CD4-positive, alpha-beta memory T cell (primary cell): ENCODE measurements around the gene NPHP4. TPM values are rescaled to one million over a fixed set of nuclear protein-coding genes. Genes with fewer than 3 reads are reported as not detected.
A peak's percentile ranks its signal among the peaks of the same experiment; 100 is the strongest.
"Not testable (repeated sequence)": the region's sequence is repeated elsewhere in the genome, so short reads cannot be mapped to it uniquely, and the experiment has no call there.

Experiments used
- CTCF ChIA-PET: fragments of 350-600 bp; sonication (Branson Sonifier 250); formaldehyde crosslinking; loops from one replicate; lab custom pipeline; 2021; ENCODE audit warnings: inconsistent platforms; ENCODE audit not compliant: partially characterized antibody; lab: Charles Lee
- POLR2A ChIA-PET: fragments of 350-600 bp; sonication (Branson Sonifier 250); formaldehyde crosslinking; loops from one replicate; lab custom pipeline; 2021; ENCODE audit not compliant: partially characterized antibody; lab: Charles Lee
- DNase-seq, 5 donors: peaks; one replicate each; pipeline versions ENCODE4 v3.0.0 to v3.0.0-alpha.2; 2020 to 2022; ENCODE audit warnings: mixed read lengths in 1 of 5
- H3K27ac ChIP-seq: one replicate; pipeline ENCODE4 v1.7.0; 2013; ENCODE audit warnings: low read depth, low read length
- H3K27me3 ChIP-seq: 2 replicates; pipeline ENCODE4 v1.7.0; 2013; ENCODE audit warnings: mild to moderate bottlenecking, low read length, moderate library complexity; ENCODE audit not compliant: insufficient read depth
- H3K36me3 ChIP-seq: 2 replicates; pipeline ENCODE4 v1.7.0; 2013; ENCODE audit warnings: mild to moderate bottlenecking, low read length, moderate library complexity; ENCODE audit not compliant: insufficient read depth
- H3K4me1 ChIP-seq: 2 replicates; pipeline ENCODE4 v1.7.0; 2013; ENCODE audit warnings: mild to moderate bottlenecking, low read length, moderate library complexity; ENCODE audit not compliant: insufficient read depth
- H3K4me3 ChIP-seq, 2 donors: one replicate each; pipeline ENCODE4 v1.7.0; 2013; ENCODE audit warnings: low read length in 2 of 2, mild to moderate bottlenecking in 1 of 2
- H3K9me3 ChIP-seq, 2 donors: one replicate each; pipeline ENCODE4 v1.7.0; 2013; ENCODE audit warnings: low read length in 2 of 2, control low read depth in 1 of 2; ENCODE audit not compliant: control insufficient read depth in 1 of 2
- H3K27ac Mint-ChIP-seq, 7 donors: one replicate each; pipeline ENCODE4 v1.8.0; 2020 to 2021; ENCODE audit warnings: mixed read lengths in 7 of 7, mild to moderate bottlenecking in 6 of 7, inconsistent platforms in 3 of 7, moderate library complexity in 3 of 7
- H3K27me3 Mint-ChIP-seq, 2 donors: one replicate each; pipeline ENCODE4 v1.8.0; 2020 to 2021; ENCODE audit warnings: mixed read lengths in 2 of 2
- H3K36me3 Mint-ChIP-seq, 2 donors: one replicate each; pipeline ENCODE4 v1.8.0; 2020 to 2021; ENCODE audit warnings: mixed read lengths in 2 of 2, inconsistent platforms in 1 of 2, mild to moderate bottlenecking in 1 of 2
- H3K4me1 Mint-ChIP-seq, 4 donors: one replicate each; pipeline ENCODE4 v1.8.0; 2020 to 2021; ENCODE audit warnings: mixed read lengths in 4 of 4, mild to moderate bottlenecking in 1 of 4
- H3K4me3 Mint-ChIP-seq, 8 donors: one replicate each; pipeline ENCODE4 v1.8.0; 2020 to 2021; ENCODE audit warnings: mixed read lengths in 8 of 8, mild to moderate bottlenecking in 7 of 8, moderate library complexity in 6 of 8, inconsistent platforms in 3 of 8
- H3K9me3 Mint-ChIP-seq, 8 donors: one replicate each; pipeline ENCODE4 v1.8.0; 2020 to 2021; ENCODE audit warnings: mixed read lengths in 8 of 8, mild to moderate bottlenecking in 5 of 8, inconsistent platforms in 3 of 8, moderate library complexity in 1 of 8
- intact Hi-C: fragments of 100-400 bp; cut with micrococcal nuclease; formaldehyde crosslinking; loops from one replicate; pipeline ENCODE4 v1.15.1; 2023
- polyA plus RNA-seq, 2 donors: library from polyadenylated mRNA; unstranded; fragments of 300-500 nt; fragmentation: Illumina TruSeq; gene quantifications; one replicate each; pipeline ENCODE4 v1.2.3, GENCODE V29; 2021
- total RNA-seq, 2 experiments: library from RNA; stranded (reverse); gene quantifications; one replicate each; pipeline ENCODE4 v1.2.3, GENCODE V29; 2021

The NPHP4 gene
- total and polyA plus RNA-seq, 4 experiments from 2014 or later, result 1.0 to 9.6 (median 4.3) TPM

DNA sequence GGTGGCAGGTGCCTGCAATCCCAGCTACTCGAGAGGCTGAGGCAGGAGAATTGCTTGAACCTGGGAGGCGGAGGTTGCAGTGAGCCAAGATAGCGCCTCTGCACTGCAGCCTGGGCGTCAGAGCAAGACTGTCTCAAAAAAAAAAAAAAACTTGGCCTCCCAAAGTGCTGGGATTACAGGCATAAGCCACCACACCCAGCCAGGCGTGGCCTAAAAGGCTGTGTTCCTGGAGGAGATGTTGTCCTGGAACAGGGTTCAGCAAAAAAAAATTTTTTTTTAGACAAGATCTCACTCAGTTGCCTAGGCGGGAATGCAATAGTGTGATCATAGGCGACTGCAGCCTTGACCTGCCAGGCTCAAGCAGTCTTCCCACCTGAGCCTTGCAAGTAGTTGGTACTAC, 25.4 kb upstream of the NPHP4 start:
- H3K9me3 Mint-ChIP-seq, POLR2A ChIA-PET, H3K4me1 ChIP-seq, intact Hi-C loops, H3K27ac ChIP-seq, H3K27me3 ChIP-seq, H3K27ac Mint-ChIP-seq, DNase-seq, H3K9me3 ChIP-seq, H3K4me3 Mint-ChIP-seq, H3K36me3 ChIP-seq, H3K27me3 Mint-ChIP-seq, H3K4me3 ChIP-seq: not testable (repeated sequence)
- CTCF ChIA-PET, result interaction anchor here (1.0 to 1.2 kb wide), 2 partner anchors 15 to 22 kb away, joined by 3 to 4 read pairs; no protein-coding TSS in a partner anchor
- Mint-ChIP-seq H3K4me1 (peaks cover 4 to 14% (median 8%) of the 10 kb centered on the region in 4 donors), H3K36me3 (peaks cover 10 to 12% of the 10 kb centered on the region in 2 donors)

DNA sequence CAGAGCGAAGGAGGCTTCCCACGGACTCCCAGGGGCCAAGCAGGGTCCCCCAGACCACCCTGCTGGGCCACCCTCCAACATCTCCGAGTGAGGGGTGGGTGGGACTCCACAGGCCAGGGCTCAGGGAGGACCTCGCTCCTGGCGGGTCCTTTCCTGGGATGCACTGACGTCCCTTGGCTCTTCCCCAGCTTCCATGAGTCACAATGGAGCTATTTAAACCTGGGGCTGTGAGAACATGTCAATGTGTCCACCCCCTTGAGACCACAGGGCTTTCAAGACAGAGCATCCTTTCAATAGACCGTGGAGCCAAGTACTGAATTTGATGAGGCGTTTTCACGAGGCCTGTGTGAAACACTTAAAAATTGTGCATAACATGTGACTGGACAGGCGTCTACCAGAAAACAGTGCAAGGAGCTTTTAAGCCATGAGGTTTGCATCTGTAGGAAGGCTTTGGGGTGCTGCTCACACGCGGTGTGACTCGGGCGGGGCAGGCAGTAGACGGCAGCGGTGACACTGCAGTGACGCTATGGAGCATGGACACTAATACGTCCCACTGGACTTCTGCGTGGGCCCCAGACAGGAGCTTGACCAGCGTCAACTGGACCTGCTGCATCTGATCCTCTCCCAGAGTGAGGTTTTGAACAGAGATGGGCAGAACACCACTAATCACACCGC, 24.1 kb upstream of the NPHP4 start:
- H3K36me3 Mint-ChIP-seq, result peaks cover 10 to 12% of the 10 kb centered on the region in 2 donors
- POLR2A ChIA-PET, result no interaction called here

DNA sequence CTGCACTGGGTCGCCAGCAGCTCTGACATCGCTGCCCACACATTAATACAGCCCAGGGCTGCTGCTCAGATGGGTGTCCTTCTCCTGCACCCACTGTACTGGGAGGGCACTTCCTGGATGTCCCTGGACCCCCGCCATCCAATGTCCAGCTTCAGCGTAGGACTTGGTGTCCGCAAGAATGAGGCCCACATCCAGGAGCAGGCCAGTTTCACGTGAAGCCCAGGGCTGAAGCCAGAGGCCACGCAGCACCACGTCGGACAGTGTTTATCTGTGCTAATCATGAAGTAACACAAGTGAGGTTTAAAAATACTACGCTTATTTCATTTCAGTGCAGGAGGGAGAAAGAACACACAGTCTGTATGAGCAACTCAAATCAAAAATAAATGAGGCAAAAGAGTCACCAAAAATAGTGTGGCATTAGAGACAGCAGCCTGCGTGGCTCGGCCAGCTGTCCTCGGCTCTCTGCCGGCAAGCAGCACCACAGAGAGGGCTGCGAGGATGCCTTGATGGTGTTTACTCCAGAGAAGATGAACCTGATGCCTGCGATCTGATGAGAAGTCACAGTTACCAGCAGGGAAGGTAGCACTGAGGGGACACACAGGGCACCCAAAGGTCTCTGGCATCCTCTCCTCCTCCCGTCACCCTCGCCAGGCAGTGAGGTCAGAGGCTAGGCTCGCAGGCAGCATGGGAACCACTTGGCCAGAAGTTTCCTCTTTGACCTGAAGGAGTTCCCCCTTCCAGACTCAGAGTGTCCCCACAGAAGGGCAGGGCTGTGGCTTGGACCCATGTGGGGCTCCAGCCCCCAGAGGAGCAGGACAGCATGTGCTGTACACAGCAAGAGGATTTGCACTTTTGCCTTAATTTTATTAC, 22.1 kb upstream of the NPHP4 start:
- Histone ChIP-seq H3K4me1 (no peaks in the 10 kb centered on the region), H3K27ac (no peak overlapping the region), H3K9me3 (no peaks in the 10 kb centered on the region), H3K36me3 (no peaks in the 10 kb centered on the region), H3K27me3 (no peaks in the 10 kb centered on the region), H3K4me3 (no peak overlapping the region)
- Mint-ChIP-seq H3K4me3 (no peak overlapping the region), H3K27ac (peak overlapping the region in 6 of 7 donors; percentile 10 to 75 (median 25)), H3K9me3 (no peaks in the 10 kb centered on the region), H3K4me1 (peaks cover 1 to 8% (median 6%) of the 10 kb centered on the region in 4 donors), H3K36me3 (peaks cover 3 to 14% of the 10 kb centered on the region in 2 donors), H3K27me3 (no peaks in the 10 kb centered on the region)
- ChIA-PET CTCF (no interaction called here), POLR2A (no interaction called here)
- no peak for DNase-seq
- intact Hi-C loops, result no loop called here

More for the DNA sequence above, 24.1 kb upstream of the NPHP4 start:
- H3K4me1 Mint-ChIP-seq, result peaks cover 1 to 6% (median 3%) of the 10 kb centered on the region in 4 donors
- H3K27me3 ChIP-seq, result no peaks in the 10 kb centered on the region
- H3K27me3 Mint-ChIP-seq, result no peaks in the 10 kb centered on the region
- no peak overlapping the region for H3K4me3 Mint-ChIP-seq
- DNase-seq, result no peak
- H3K27ac ChIP-seq, result no peak overlapping the region
- H3K9me3 ChIP-seq, result no peaks in the 10 kb centered on the region
- intact Hi-C loops, result no loop called here
- H3K9me3 Mint-ChIP-seq, result no peaks in the 10 kb centered on the region
- no peak overlapping the region for H3K4me3 ChIP-seq
- no peaks in the 10 kb centered on the region for H3K36me3 ChIP-seq
- H3K4me1 ChIP-seq, result no peaks in the 10 kb centered on the region
- CTCF ChIA-PET, result interaction anchor here (1.0 kb wide), 1 partner anchor 23 kb away, joined by 3 read pairs; no protein-coding TSS in a partner anchor
- no peak overlapping the region for H3K27ac Mint-ChIP-seq

DNA sequence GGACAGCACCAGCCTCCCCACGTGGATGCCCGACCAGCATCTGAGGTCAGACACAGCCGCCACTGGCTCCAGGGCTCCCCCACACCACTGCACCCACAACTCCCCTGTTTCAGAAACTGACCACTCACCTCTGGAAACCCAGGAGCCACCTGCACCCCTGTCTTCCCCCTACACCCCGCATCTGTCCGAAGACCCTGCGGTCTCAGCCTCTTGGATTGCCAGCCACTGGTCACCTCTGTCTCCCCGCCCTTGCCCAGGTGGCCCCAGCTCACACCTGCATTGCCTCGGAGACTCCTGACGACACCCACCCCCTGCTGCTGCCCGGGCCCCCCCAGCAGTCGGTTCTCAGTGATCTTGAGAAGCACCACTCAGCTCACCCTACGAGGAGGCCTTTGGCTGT, 21.3 kb upstream of the NPHP4 start:
- no peaks in the 10 kb centered on the region for H3K36me3 ChIP-seq
- Mint-ChIP-seq H3K27ac (peak overlapping the region in 1 of 7 donors; percentile 30), H3K4me3 (no peak overlapping the region), H3K36me3 (peaks cover 3 to 15% of the 10 kb centered on the region in 2 donors), H3K9me3 (no peaks in the 10 kb centered on the region), H3K27me3 (no peaks in the 10 kb centered on the region), H3K4me1 (peaks cover 1 to 8% (median 6%) of the 10 kb centered on the region in 4 donors)
- CTCF ChIA-PET, result interaction anchor here (1.3 kb wide), 1 partner anchor 21 kb away, joined by 3 read pairs; the partner anchor contains the start of gene NPHP4
- intact Hi-C loops, result no loop called here
- no peaks in the 10 kb centered on the region for H3K4me1 ChIP-seq
- DNase-seq, result no peak
- H3K27me3 ChIP-seq, result no peaks in the 10 kb centered on the region
- H3K27ac ChIP-seq, result no peak overlapping the region
- POLR2A ChIA-PET, result no interaction called here
- H3K4me3 ChIP-seq, result no peak overlapping the region
- H3K9me3 ChIP-seq, result no peaks in the 10 kb centered on the region

DNA sequence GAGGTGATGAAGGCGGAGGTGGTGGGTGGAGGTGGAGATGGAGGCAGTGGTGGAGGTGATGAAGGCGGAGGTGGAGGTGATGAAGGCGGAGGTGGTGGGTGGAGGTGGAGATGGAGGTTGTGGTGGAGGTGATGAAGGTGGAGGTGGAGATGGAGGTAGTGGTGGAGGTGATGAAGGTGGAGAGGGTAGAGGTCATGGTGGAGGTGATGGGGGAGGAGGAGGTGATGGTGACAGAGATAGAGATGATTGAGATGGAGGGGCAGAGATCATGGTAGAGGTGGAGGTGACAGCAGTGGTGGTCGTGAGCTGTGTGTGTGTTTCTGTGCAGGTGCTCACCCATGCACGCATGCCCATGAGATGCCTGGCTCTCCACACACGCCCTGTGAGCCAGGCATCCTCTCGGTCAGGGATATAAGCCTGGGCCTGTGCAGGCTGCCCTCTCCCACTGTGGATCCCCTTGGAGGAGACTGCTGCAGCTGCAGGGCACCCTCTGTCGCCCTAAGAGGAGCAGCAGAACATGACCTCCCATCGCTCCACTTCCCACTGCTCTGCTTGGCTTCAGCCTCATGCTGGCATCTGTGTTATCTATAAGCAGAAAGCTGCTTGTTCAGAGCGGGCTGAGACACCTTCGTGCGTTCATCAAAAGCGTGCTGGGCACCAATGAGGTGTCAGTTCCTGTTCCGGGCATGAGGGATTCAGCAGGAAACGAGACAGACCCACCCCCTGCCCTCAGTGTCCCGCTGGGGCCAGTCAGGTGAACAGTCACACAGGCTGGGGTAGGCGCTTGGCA, 20.5 kb upstream of the NPHP4 start:
- Mint-ChIP-seq H3K27me3 (no peaks in the 10 kb centered on the region), H3K9me3 (no peaks in the 10 kb centered on the region), H3K36me3 (peaks cover 3 to 13% of the 10 kb centered on the region in 2 donors), H3K4me3 (no peak overlapping the region), H3K4me1 (peaks cover 1 to 8% (median 5%) of the 10 kb centered on the region in 4 donors), H3K27ac (peak overlapping the region in 4 of 7 donors; percentile 43 to 80 (median 60))
- Histone ChIP-seq H3K27me3 (no peaks in the 10 kb centered on the region), H3K9me3 (no peaks in the 10 kb centered on the region), H3K36me3 (no peaks in the 10 kb centered on the region), H3K4me3 (no peak overlapping the region), H3K4me1 (peaks cover under 1% of the 10 kb centered on the region), H3K27ac (no peak overlapping the region)
- ChIA-PET POLR2A (interaction anchor here (1.4 kb wide), 1 partner anchor 20 kb away, joined by 3 read pairs; the partner anchor contains the start of gene NPHP4), CTCF (interaction anchor here (1.3 kb wide), 1 partner anchor 20 kb away, joined by 3 read pairs; the partner anchor contains the start of gene NPHP4)
- DNase-seq, result no peak
- intact Hi-C loops, result no loop called here

DNA sequence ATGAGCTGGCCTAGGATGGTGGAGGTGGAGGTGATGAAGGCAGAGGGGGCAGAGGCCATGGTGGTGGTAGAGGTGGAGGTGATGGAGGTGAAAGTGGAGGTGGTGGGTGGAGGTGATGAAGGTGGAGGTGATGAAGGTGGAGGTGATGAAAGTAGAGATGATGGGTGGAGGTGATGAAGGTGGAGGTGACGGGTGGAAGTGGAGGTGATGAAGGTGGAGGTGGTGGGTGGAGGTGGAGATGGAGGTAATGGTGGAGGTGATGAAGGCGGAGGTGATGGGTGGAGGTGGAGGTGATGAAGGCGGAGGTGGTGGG, 19.7 kb upstream of the NPHP4 start:
- no peaks in the 10 kb centered on the region for H3K9me3 ChIP-seq
- no peaks in the 10 kb centered on the region for H3K27me3 ChIP-seq
- intact Hi-C loops, result no loop called here

More for the DNA sequence above, 19.7 kb upstream of the NPHP4 start:
- POLR2A ChIA-PET, result interaction anchor here (1.4 kb wide), 2 partner anchors 12 to 19 kb away, joined by 3 read pairs; partner anchors contain the start of gene NPHP4
- peak overlapping the region in 2 of 7 donors; percentile 22 to 47 for H3K27ac Mint-ChIP-seq
- DNase-seq, result no peak
- no peak overlapping the region for H3K27ac ChIP-seq
- H3K9me3 Mint-ChIP-seq, result no peaks in the 10 kb centered on the region
- peaks cover 1 to 11% (median 5%) of the 10 kb centered on the region in 4 donors for H3K4me1 Mint-ChIP-seq
- peaks cover 2 to 13% of the 10 kb centered on the region in 2 donors for H3K36me3 Mint-ChIP-seq
- no peak overlapping the region for H3K4me3 ChIP-seq
- no peaks in the 10 kb centered on the region for H3K27me3 Mint-ChIP-seq
- H3K4me1 ChIP-seq, result peaks cover 9% of the 10 kb centered on the region
- CTCF ChIA-PET, result no interaction called here
- H3K36me3 ChIP-seq, result no peaks in the 10 kb centered on the region
- H3K4me3 Mint-ChIP-seq, result no peak overlapping the region
